HL-60 (cell line): ENCODE data around the gene HSD11B2.

Source experiments
- DNase-seq, 2 experiments: peaks; one replicate each; pipeline ENCODE4 v3.0.0-alpha.2; 2010 to 2020; ENCODE audit warnings: low read depth in 1 of 2, low spot score in 1 of 2
- H3K27ac ChIP-seq: fragments of 250-450 bp; sonication (Bioruptor Pico); replicated peaks from 2 replicates; pipeline ENCODE4 v1.5.1; 2020; ENCODE audit warnings: mild to moderate bottlenecking, moderate library complexity
- H3K27me3 ChIP-seq: fragments of 250-450 bp; sonication (Bioruptor Pico); 2 replicates; pipeline ENCODE4 v1.5.1; 2021; ENCODE audit warnings: mild to moderate bottlenecking, moderate library complexity; ENCODE audit not compliant: insufficient read depth, poor library complexity, severe bottlenecking
- H3K4me3 ChIP-seq: replicated peaks from 2 replicates; pipeline ENCODE4 v1.5.1; 2011; ENCODE audit warnings: mild to moderate bottlenecking, control low read depth, low read length; ENCODE audit not compliant: insufficient read depth
- CTCF ChIP-seq: IDR thresholded peaks from one replicate; pipeline ENCODE4 v1.5.1; 2011; ENCODE audit warnings: low read length, control low read depth, inconsistent platforms; ENCODE audit not compliant: insufficient read depth
- GABPA ChIP-seq: IDR thresholded peaks from 2 replicates; pipeline ENCODE4 v1.6.1; 2012; ENCODE audit warnings: low read depth
- POLR2AphosphoS5 ChIP-seq: IDR thresholded peaks from 2 replicates; pipeline ENCODE4 v1.6.1; 2012; ENCODE audit warnings: low read depth
- REST ChIP-seq: IDR thresholded peaks from 2 replicates; pipeline ENCODE4 v1.6.1; 2012; ENCODE audit warnings: low read depth; ENCODE audit not compliant: insufficient replicate concordance
- SPI1 ChIP-seq: IDR thresholded peaks from 2 replicates; pipeline ENCODE4 v1.6.1; 2012; ENCODE audit warnings: low read depth, mild to moderate bottlenecking, borderline replicate concordance

Gene HSD11B2

GRCh38 chr16:67460168-67460567 lies 29.2 kb downstream of the HSD11B2 start:
- H3K4me3 ChIP-seq, result no peak overlapping the region
- no peaks in the 10 kb centered on the region for H3K27me3 ChIP-seq
- DNase-seq, result no peak
- no peak overlapping the region for H3K27ac ChIP-seq
- TF ChIP-seq REST, result no peak
- no peak for TF ChIP-seq GABPA
- TF ChIP-seq CTCF, result no peak
- TF ChIP-seq SPI1, result no peak
- TF ChIP-seq POLR2AphosphoS5, result no peak

- TF ChIP-seq POLR2AphosphoS5 (no peak), GABPA (no peak), REST (no peak), CTCF (no peak), SPI1 (no peak)
- H3K27ac ChIP-seq, result no peak overlapping the region
- H3K27me3 ChIP-seq, result no peaks in the 10 kb centered on the region
- no peak for DNase-seq
- H3K4me3 ChIP-seq, result no peak overlapping the region
Measured at GRCh38 chr16:67460961-67461360, 30.0 kb downstream of the HSD11B2 start.

- Histone ChIP-seq H3K27ac (no peak overlapping the region), H3K4me3 (no peak overlapping the region), H3K27me3 (no peaks in the 10 kb centered on the region)
- DNase-seq, result no peak
- TF ChIP-seq CTCF, result no peak
- no peak for TF ChIP-seq SPI1
- TF ChIP-seq REST, result no peak
- TF ChIP-seq GABPA, result no peak
- TF ChIP-seq POLR2AphosphoS5, result no peak
Measured at GRCh38 chr16:67461600-67462278, 30.8 kb downstream of the HSD11B2 start.
